Lower lobe of right lung (tissue), 2 donors: ENCODE data around the gene CHD9. TPM values are rescaled to one million over a fixed set of nuclear protein-coding genes. Genes with fewer than 3 reads are reported as not detected.
"Not testable (repeated sequence)": the region's sequence is repeated elsewhere in the genome, so short reads cannot be mapped to it uniquely, and the experiment has no call there.

Source experiments
- ATAC-seq, 2 donors: fragments of 200-7000 bp; cut with Tn5 transposase; one replicate each; pipeline ENCODE4 v1.9.1; 2020 to 2022; ENCODE audit warnings: mild to moderate bottlenecking in 2 of 2, moderate library complexity in 2 of 2
- DNase-seq: peaks from one replicate; pipeline ENCODE4 v3.0.0-alpha.2; 2020
- H3K27ac ChIP-seq: fragments of 200-600 bp; one replicate; pipeline ENCODE4 v1.8.0; 2022
- H3K27me3 ChIP-seq: fragments of 200-600 bp; one replicate; pipeline ENCODE4 v1.8.0; 2022; ENCODE audit warnings: low read depth
- H3K36me3 ChIP-seq: fragments of 200-600 bp; one replicate; pipeline ENCODE4 v1.8.0; 2022; ENCODE audit warnings: mild to moderate bottlenecking
- H3K4me1 ChIP-seq: fragments of 200-600 bp; one replicate; pipeline ENCODE4 v1.8.0; 2022
- H3K4me3 ChIP-seq: fragments of 200-600 bp; one replicate; pipeline ENCODE4 v1.8.0; 2022; ENCODE audit warnings: mild to moderate bottlenecking
- H3K9me3 ChIP-seq: fragments of 200-600 bp; one replicate; pipeline ENCODE4 v1.8.0; 2022
- intact Hi-C: fragments of 100-400 bp; cut with DNase I; formaldehyde crosslinking; loops from one replicate; pipeline ENCODE4 v1.11.0; 2022
- total RNA-seq: library from RNA; stranded (reverse); fragmentation: NEBNext Ultra II Directional; extraction: Animal tissue kit (Norgen Biotek cat#: 25700); gene quantifications from one replicate; pipeline ENCODE4 v1.2.1, GENCODE V29; 2021
- TF ChIP-seq, protein P1 (sequence below): fragments of 200-600 bp; IDR thresholded peaks from one replicate; pipeline ENCODE4 v1.8.0; 2022; ENCODE audit warnings: antibody characterized with exemption, mild to moderate bottlenecking
- donor health status: DM: no; HTN: yes; CAD: no; lungs with severe emphysema.

CHD9 gene
- total RNA-seq, 1 donor from 2014 or later: 73.1 TPM

DNA sequence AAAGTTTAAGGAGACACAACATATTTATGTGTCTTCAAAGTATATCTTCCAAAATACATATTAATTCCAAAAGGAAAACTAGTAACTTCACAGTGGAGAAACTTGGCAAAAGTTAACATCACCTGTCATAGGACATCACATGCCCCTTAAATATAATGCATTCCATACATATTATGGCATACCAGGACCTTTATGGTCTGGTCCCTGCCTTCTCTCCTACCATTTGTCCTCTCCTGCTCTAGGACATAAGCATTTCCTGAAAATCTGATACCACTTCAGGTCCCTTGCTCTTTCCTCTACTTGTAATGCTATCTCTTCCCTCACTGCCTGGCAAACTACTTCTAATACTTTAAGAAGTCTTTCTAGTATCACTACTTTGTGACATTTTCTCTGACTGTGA, 211.4 kb downstream of the CHD9 start:
- DNase-seq: no peak
- intact Hi-C loops: no loop called here
- Histone ChIP-seq H3K9me3 (no peaks in the 10 kb centered on the region), H3K4me1 (no peaks in the 10 kb centered on the region), H3K27ac (no peak overlapping the region), H3K36me3 (peaks cover 81% of the 10 kb centered on the region), H3K4me3 (no peak overlapping the region), H3K27me3 (no peaks in the 10 kb centered on the region)
- ATAC-seq: no peak
- TF ChIP-seq, protein P1, sequence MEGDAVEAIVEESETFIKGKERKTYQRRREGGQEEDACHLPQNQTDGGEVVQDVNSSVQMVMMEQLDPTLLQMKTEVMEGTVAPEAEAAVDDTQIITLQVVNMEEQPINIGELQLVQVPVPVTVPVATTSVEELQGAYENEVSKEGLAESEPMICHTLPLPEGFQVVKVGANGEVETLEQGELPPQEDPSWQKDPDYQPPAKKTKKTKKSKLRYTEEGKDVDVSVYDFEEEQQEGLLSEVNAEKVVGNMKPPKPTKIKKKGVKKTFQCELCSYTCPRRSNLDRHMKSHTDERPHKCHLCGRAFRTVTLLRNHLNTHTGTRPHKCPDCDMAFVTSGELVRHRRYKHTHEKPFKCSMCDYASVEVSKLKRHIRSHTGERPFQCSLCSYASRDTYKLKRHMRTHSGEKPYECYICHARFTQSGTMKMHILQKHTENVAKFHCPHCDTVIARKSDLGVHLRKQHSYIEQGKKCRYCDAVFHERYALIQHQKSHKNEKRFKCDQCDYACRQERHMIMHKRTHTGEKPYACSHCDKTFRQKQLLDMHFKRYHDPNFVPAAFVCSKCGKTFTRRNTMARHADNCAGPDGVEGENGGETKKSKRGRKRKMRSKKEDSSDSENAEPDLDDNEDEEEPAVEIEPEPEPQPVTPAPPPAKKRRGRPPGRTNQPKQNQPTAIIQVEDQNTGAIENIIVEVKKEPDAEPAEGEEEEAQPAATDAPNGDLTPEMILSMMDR: no peak

DNA sequence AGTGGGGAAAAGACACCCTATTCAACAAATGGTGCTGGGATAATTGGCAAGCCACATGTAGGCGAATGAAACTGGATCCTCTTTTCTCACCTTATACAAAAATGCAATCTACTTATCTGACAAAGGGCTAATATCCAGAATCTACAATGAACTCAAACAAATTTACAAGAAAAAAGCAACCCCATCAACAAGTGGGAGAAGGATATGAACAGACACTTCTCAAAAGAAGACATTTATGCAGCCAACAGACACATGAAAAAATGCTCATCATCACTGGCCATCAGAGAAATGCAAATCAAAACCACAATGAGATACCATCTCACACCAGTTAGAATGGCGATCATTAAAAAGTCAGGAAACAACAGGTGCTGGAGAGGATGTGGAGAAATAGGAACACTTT, 223.7 kb downstream of the CHD9 start:
- DNase-seq, H3K9me3 ChIP-seq, H3K27ac ChIP-seq, ATAC-seq, intact Hi-C loops, H3K4me3 ChIP-seq, H3K27me3 ChIP-seq: not testable (repeated sequence)
- Histone ChIP-seq H3K4me1 (peaks cover 27% of the 10 kb centered on the region), H3K36me3 (peaks cover 69% of the 10 kb centered on the region)

DNA sequence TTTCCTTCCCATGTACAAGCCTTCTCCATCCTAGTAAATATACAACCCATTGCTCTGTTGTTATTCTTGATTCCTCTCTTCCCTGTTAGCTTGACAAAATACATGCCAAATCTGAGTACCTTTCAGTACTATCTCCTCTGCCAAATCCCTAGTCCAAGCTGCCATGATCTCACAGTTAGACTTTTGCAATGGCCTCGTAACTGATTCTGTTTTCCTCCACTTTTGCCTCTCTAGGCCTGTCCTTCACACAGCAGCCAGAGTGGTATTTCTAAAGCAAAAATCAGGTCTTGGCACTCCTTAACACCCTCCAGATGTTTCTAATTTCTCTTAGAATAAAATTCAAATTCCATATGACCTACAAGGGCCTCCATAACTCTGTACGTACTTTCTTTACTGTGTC, 226.5 kb downstream of the CHD9 start:
- peaks cover 51% of the 10 kb centered on the region for H3K36me3 ChIP-seq
- H3K27ac ChIP-seq: peak overlapping the region; percentile 44
- no peaks in the 10 kb centered on the region for H3K9me3 ChIP-seq
- no peaks in the 10 kb centered on the region for H3K27me3 ChIP-seq
- peaks cover 27% of the 10 kb centered on the region for H3K4me1 ChIP-seq
- ATAC-seq (peak in 1 of 2 donors; percentile 13), DNase-seq (no peak)
- no peak overlapping the region for H3K4me3 ChIP-seq
- intact Hi-C loops: no loop called here
- TF ChIP-seq, protein P1: no peak

DNA sequence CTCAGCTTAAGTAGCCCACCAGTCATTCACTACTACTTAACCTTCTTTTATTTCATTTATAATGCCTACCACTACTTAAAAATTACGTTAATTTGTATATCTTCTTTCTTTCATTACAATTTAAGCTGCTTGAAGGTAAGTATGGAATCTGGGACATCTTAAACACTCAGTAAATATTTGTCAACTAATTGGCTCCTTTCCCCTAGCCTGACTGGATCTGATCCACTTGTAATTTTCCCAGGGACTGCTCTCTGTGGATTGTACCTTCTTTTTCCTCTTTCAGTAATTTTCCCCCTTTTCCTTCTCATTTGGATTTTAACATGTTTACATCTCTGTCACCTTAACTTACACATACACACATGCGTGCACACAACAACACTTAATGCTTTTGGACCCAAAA, 227.1 kb downstream of the CHD9 start:
- Histone ChIP-seq H3K36me3 (peaks cover 51% of the 10 kb centered on the region), H3K4me3 (no peak overlapping the region), H3K9me3 (no peaks in the 10 kb centered on the region), H3K27me3 (no peaks in the 10 kb centered on the region), H3K4me1 (peaks cover 27% of the 10 kb centered on the region), H3K27ac (peak overlapping the region; percentile 44)
- intact Hi-C loops: no loop called here
- DNase-seq (no peak), ATAC-seq (peak; percentile 45 to 62)
- TF ChIP-seq, protein P1: no peak

DNA sequence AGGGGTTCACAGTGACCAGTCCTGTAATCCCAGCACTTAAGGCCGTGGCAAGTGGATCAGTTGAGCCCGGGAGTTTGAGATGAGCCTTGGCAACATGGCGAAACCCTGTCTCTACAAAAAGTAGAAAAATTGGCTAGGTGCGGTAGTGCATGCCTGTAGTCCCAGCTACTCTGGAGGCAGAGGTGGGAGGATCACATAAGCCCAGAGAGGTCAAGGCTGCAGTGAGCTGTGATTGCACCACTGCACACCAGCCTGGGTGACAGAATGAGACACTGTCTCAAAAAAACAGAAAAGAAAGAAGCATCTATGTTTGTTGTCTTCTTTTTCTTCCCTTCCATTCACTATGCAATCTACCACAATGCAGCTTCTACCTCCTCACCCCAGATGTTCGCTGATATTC, 227.5 kb downstream of the CHD9 start:
- intact Hi-C loops: no loop called here

More for the DNA sequence above, 227.5 kb downstream of the CHD9 start:
- Histone ChIP-seq H3K27me3 (no peaks in the 10 kb centered on the region), H3K4me3 (no peak overlapping the region), H3K27ac (no peak overlapping the region), H3K9me3 (no peaks in the 10 kb centered on the region), H3K36me3 (peaks cover 51% of the 10 kb centered on the region), H3K4me1 (peaks cover 27% of the 10 kb centered on the region)
- TF ChIP-seq, protein P1: no peak
- ATAC-seq (peak in 1 of 2 donors; percentile 29), DNase-seq (no peak)
